Measurements from ENCODE around the gene CDKN2D. TPM values are rescaled to one million over a fixed set of nuclear protein-coding genes. Genes with fewer than 3 reads are reported as not detected.

The CDKN2D gene
- total RNA-seq, 1 experiment from 2014 or later: 3.3 TPM

DNA sequence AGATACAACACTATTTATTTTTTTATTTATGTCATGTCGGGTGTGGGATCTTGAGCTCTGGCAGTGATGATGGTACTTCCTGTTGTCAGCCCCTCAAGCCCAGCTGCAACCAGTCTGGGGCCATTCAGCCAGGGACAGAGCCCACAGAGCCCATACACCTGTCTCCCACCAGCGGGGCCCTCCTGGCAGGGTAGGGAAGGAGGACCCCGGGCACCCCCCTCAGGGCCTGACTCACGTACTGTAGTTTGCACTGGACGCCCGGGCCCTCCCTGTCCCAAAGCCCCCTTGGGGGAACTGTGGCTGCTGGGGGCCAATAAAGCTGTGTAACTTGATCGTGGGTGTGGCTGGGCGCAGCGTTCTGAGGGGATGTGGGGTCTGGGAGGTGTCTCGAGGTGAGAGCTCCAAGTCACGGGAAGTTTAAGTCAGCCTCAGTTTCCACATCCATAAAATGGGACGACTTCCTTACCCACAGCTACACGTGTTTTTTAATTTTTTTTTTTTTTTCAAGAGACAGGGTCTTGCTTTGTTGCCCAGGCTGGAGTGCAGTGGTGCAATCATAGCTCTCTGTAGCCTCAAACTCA lies 15.6 kb downstream of the CDKN2D start:
- no peaks in the 10 kb centered on the region for H3K9me3 Mint-ChIP-seq
- ATAC-seq: no peak
- ChIA-PET POLR2A (interaction anchor here (0.6 to 1.2 kb wide), 4 partner anchors 13 to 143 kb away, joined by 3 to 6 read pairs (median 4); partner anchors contain the start of genes KRI1 and SLC44A2), CTCF (interaction anchor here (0.6 to 3.7 kb wide), 16 partner anchors 9 to 199 kb away, joined by 3 to 27 read pairs (median 6); partner anchors contain the start of genes ATG4D and QTRT1)
- no peak for DNase-seq (ENCODE audit: low spot score)
- no peak overlapping the region for H3K27ac Mint-ChIP-seq
- peaks cover 55% of the 10 kb centered on the region for H3K36me3 Mint-ChIP-seq
- no peaks in the 10 kb centered on the region for H3K27me3 Mint-ChIP-seq (ENCODE audit: low read depth)
- H3K4me1 Mint-ChIP-seq: no peaks in the 10 kb centered on the region
- H3K4me3 Mint-ChIP-seq: no peak overlapping the region
- TF ChIP-seq, protein P1, sequence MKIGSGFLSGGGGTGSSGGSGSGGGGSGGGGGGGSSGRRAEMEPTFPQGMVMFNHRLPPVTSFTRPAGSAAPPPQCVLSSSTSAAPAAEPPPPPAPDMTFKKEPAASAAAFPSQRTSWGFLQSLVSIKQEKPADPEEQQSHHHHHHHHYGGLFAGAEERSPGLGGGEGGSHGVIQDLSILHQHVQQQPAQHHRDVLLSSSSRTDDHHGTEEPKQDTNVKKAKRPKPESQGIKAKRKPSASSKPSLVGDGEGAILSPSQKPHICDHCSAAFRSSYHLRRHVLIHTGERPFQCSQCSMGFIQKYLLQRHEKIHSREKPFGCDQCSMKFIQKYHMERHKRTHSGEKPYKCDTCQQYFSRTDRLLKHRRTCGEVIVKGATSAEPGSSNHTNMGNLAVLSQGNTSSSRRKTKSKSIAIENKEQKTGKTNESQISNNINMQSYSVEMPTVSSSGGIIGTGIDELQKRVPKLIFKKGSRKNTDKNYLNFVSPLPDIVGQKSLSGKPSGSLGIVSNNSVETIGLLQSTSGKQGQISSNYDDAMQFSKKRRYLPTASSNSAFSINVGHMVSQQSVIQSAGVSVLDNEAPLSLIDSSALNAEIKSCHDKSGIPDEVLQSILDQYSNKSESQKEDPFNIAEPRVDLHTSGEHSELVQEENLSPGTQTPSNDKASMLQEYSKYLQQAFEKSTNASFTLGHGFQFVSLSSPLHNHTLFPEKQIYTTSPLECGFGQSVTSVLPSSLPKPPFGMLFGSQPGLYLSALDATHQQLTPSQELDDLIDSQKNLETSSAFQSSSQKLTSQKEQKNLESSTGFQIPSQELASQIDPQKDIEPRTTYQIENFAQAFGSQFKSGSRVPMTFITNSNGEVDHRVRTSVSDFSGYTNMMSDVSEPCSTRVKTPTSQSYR (CRISPR knock-in tag; IDR thresholded peaks at IDR 0.05): no peak
- TF ChIP-seq GRHL2 (CRISPR knock-in tag; IDR thresholded peaks at IDR 0.05; ENCODE audit: insufficient replicate concordance, severe bottlenecking): no peak
- TF ChIP-seq TEAD4 (CRISPR knock-in tag; IDR thresholded peaks at IDR 0.05): no peak
- TF ChIP-seq HMGA2 (CRISPR knock-in tag; IDR thresholded peaks at IDR 0.05): no peak
- no peak for TF ChIP-seq FOXP1 (CRISPR knock-in tag; IDR thresholded peaks at IDR 0.05; ENCODE audit: borderline replicate concordance)
- no peak for TF ChIP-seq RORB (CRISPR knock-in tag; IDR thresholded peaks at IDR 0.05)
- no peak for TF ChIP-seq FOXK1 (CRISPR knock-in tag; IDR thresholded peaks at IDR 0.05)
- TF ChIP-seq, protein P2, sequence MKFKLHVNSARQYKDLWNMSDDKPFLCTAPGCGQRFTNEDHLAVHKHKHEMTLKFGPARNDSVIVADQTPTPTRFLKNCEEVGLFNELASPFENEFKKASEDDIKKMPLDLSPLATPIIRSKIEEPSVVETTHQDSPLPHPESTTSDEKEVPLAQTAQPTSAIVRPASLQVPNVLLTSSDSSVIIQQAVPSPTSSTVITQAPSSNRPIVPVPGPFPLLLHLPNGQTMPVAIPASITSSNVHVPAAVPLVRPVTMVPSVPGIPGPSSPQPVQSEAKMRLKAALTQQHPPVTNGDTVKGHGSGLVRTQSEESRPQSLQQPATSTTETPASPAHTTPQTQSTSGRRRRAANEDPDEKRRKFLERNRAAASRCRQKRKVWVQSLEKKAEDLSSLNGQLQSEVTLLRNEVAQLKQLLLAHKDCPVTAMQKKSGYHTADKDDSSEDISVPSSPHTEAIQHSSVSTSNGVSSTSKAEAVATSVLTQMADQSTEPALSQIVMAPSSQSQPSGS (CRISPR knock-in tag; IDR thresholded peaks at IDR 0.05; ENCODE audit: borderline replicate concordance, low read depth): no peak
- TF ChIP-seq, protein P3, sequence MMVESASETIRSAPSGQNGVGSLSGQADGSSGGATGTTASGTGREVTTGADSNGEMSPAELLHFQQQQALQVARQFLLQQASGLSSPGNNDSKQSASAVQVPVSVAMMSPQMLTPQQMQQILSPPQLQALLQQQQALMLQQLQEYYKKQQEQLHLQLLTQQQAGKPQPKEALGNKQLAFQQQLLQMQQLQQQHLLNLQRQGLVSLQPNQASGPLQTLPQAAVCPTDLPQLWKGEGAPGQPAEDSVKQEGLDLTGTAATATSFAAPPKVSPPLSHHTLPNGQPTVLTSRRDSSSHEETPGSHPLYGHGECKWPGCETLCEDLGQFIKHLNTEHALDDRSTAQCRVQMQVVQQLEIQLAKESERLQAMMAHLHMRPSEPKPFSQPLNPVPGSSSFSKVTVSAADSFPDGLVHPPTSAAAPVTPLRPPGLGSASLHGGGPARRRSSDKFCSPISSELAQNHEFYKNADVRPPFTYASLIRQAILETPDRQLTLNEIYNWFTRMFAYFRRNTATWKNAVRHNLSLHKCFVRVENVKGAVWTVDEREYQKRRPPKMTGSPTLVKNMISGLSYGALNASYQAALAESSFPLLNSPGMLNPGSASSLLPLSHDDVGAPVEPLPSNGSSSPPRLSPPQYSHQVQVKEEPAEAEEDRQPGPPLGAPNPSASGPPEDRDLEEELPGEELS (CRISPR knock-in tag; IDR thresholded peaks at IDR 0.05): no peak
- TF ChIP-seq ZNF219 (CRISPR knock-in tag; IDR thresholded peaks at IDR 0.05; ENCODE audit: borderline replicate concordance): no peak
- TF ChIP-seq KAT7 (CRISPR knock-in tag; IDR thresholded peaks at IDR 0.05; ENCODE audit: borderline replicate concordance): no peak

DNA sequence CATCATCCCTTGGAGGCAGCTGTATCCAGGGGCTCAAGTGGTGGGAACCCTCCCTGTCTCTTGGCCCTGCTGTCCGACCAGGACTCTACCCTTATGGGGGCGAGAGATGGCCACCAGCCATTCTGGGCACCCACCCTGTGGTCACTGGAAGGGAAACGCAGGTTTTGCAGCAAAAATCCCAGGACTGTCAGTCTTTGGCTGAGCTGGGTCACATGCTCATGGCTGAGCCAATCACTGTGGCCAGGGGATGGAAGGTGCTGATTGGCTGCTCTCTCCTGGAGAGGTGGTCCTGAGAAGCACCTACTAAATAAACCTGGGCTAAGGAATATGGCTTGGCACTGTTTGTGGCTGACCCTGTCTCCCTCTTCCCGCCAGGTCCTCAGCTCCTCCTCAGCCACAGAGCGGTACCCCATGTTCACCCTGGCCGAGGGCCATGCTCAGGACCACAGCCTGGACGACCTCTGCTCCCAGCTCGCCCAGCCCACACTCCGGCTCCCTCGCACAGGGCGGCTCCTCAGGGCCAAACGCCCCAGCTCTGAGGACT lies 16.2 kb downstream of the CDKN2D start:
- H3K27ac Mint-ChIP-seq: no peak overlapping the region
- peak; percentile 50 for DNase-seq (ENCODE audit: low spot score)
- CTCF ChIA-PET: interaction anchor here (0.5 to 3.7 kb wide), 19 partner anchors 9 to 198 kb away, joined by 3 to 27 read pairs (median 5); partner anchors contain the start of genes ATG4D, KEAP1, QTRT1 and S1PR5
- peaks cover 52% of the 10 kb centered on the region for H3K36me3 Mint-ChIP-seq
- no peaks in the 10 kb centered on the region for H3K27me3 Mint-ChIP-seq (ENCODE audit: low read depth)
- H3K4me3 Mint-ChIP-seq: no peak overlapping the region
- POLR2A ChIA-PET: interaction anchor here (0.6 to 1.5 kb wide), 4 partner anchors 14 to 92 kb away, joined by 3 to 6 read pairs (median 4); partner anchors contain the start of genes KRI1 and SLC44A2
- ATAC-seq: peak; percentile 97
- H3K9me3 Mint-ChIP-seq: no peaks in the 10 kb centered on the region
- H3K4me1 Mint-ChIP-seq: no peaks in the 10 kb centered on the region
- TF ChIP-seq FOXK1 (CRISPR knock-in tag; IDR thresholded peaks at IDR 0.05) (0 out of 2 replicates have a peak, but pooled peaks have one; percentile 21), PRRX2 (CRISPR knock-in tag; IDR thresholded peaks at IDR 0.05) (peak; percentile 5; the same call in 1 of the 2 replicates), TEAD1 (CRISPR knock-in tag; IDR thresholded peaks at IDR 0.05) (0 out of 2 replicates have a peak, but pooled peaks have one; percentile 6), NFYB (CRISPR knock-in tag; conservative IDR thresholded peaks at IDR 0.05; ENCODE audit: low read depth) (peak; percentile 88), SP1 (CRISPR knock-in tag; conservative IDR thresholded peaks at IDR 0.05) (0 out of 2 replicates have a peak, but pooled peaks have one; percentile 28), CREM (CRISPR knock-in tag; IDR thresholded peaks at IDR 0.05) (0 out of 2 replicates have a peak, but pooled peaks have one; percentile 35)
- TF ChIP-seq, protein P4, sequence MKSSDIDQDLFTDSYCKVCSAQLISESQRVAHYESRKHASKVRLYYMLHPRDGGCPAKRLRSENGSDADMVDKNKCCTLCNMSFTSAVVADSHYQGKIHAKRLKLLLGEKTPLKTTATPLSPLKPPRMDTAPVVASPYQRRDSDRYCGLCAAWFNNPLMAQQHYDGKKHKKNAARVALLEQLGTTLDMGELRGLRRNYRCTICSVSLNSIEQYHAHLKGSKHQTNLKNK (CRISPR knock-in tag; IDR thresholded peaks at IDR 0.05): no peak
- TF ChIP-seq, protein P5, sequence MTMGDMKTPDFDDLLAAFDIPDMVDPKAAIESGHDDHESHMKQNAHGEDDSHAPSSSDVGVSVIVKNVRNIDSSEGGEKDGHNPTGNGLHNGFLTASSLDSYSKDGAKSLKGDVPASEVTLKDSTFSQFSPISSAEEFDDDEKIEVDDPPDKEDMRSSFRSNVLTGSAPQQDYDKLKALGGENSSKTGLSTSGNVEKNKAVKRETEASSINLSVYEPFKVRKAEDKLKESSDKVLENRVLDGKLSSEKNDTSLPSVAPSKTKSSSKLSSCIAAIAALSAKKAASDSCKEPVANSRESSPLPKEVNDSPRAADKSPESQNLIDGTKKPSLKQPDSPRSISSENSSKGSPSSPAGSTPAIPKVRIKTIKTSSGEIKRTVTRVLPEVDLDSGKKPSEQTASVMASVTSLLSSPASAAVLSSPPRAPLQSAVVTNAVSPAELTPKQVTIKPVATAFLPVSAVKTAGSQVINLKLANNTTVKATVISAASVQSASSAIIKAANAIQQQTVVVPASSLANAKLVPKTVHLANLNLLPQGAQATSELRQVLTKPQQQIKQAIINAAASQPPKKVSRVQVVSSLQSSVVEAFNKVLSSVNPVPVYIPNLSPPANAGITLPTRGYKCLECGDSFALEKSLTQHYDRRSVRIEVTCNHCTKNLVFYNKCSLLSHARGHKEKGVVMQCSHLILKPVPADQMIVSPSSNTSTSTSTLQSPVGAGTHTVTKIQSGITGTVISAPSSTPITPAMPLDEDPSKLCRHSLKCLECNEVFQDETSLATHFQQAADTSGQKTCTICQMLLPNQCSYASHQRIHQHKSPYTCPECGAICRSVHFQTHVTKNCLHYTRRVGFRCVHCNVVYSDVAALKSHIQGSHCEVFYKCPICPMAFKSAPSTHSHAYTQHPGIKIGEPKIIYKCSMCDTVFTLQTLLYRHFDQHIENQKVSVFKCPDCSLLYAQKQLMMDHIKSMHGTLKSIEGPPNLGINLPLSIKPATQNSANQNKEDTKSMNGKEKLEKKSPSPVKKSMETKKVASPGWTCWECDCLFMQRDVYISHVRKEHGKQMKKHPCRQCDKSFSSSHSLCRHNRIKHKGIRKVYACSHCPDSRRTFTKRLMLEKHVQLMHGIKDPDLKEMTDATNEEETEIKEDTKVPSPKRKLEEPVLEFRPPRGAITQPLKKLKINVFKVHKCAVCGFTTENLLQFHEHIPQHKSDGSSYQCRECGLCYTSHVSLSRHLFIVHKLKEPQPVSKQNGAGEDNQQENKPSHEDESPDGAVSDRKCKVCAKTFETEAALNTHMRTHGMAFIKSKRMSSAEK (CRISPR knock-in tag; IDR thresholded peaks at IDR 0.05; ENCODE audit: borderline replicate concordance): 0 out of 2 replicates have a peak, but pooled peaks have one; percentile 24
- TF ChIP-seq, protein P6, sequence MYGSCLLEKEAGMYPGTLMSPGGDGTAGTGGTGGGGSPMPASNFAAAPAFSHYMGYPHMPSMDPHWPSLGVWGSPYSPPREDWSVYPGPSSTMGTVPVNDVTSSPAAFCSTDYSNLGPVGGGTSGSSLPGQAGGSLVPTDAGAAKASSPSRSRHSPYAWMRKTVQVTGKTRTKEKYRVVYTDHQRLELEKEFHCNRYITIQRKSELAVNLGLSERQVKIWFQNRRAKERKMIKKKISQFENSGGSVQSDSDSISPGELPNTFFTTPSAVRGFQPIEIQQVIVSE (CRISPR knock-in tag; IDR thresholded peaks at IDR 0.05; ENCODE audit: borderline replicate concordance): no peak
- TF ChIP-seq, protein P7, sequence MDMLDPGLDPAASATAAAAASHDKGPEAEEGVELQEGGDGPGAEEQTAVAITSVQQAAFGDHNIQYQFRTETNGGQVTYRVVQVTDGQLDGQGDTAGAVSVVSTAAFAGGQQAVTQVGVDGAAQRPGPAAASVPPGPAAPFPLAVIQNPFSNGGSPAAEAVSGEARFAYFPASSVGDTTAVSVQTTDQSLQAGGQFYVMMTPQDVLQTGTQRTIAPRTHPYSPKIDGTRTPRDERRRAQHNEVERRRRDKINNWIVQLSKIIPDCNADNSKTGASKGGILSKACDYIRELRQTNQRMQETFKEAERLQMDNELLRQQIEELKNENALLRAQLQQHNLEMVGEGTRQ (CRISPR knock-in tag; IDR thresholded peaks at IDR 0.05): peak; percentile 94

Measured in WTC11 (cell line).